Kasumi-1 (cell line): ENCODE results near the gene LMCD1.

Experiments used
- DNase-seq, 2 experiments: peaks; one replicate each; lab custom pipeline; 2025; lab: John Stamatoyannopoulos, UW

The LMCD1 gene

GRCh38 chr3:8560366-8561007, 58.9 kb downstream of the LMCD1 start:
- DNase-seq = no peak

DNA sequence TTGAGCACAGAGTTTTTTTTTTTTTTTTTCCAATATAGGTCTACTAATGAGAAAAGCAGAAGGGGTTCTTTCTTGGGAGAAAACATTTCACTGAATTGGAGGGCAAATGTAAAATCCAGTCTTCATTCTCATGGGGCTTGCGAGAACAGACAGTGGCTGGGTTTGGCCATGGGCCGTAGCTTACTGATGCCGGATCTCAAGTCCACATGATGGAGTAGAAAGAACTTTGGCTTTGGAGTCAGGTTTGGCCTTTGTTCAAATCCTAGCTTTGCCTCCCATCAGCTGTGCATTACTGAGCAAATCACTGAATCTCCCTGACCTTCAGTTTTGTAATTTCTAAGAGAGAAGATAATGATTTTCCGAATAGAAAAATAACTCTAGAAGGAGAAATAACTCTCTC, 59.7 kb downstream of the LMCD1 start:
- no peak for DNase-seq

DNA sequence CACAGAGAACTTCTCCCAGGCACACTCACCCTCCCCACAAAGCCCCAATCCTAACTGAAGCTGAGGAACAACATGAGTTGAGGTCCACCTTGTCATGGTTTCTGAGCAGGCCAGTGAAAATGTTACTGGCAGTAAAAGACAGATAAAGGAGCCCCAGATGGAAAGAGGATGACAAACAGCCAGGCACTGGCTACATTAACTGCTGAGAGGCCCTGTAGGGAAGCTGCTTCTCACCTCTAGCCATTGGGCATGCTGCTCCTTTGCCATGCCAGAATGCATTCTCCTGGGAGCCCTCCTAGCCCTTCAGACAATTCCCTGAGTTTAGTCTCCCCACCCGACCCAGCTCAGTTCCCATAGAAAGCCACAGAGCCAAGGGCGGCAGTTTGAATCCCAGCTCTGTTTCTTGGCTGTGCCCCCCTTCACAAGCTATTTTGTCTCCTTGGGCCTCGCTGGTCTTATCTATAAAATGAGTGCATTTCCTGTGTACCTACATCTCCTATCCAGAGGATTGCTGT, 60.5 kb downstream of the LMCD1 start:
- DNase-seq = no peak

DNA sequence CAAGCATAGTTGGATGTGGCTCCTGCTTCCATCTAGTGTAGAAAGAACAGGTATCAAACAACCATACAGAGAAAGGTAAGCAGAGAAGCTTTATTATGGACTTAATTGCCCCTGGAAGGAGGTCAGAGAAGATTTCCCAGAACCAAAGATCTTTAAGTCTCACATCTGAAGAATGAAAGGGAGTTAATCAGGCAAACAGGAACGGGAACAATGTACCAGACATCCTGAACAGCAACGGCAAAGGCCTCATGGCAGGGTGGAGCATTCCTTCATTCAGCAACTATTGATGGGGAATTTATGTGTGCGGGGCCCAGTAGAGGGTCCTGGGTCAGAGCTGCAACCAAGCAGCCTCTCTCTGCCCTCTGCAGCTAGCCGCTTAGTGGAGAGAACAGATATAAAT, 61.5 kb downstream of the LMCD1 start:
- no peak for DNase-seq

DNA sequence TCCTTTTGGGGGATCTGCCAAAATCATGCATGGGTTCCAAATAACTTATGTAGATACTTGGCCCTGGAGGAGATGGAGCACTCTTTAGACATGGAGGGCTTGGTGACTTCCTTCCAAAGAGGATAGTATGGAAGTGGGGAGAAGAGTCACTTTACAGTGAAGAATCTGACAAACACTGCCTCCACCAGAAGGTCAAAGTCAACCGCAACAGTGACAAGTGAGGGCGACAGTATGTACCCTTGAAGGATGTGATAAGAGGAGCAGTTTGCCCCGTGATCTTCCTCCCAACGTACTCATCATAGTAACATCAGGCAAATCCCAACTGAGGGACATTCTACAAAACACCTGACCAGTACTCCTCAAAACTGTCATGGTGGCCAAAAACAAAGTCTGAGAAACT, 62.0 kb downstream of the LMCD1 start:
- DNase-seq = no peak

DNA sequence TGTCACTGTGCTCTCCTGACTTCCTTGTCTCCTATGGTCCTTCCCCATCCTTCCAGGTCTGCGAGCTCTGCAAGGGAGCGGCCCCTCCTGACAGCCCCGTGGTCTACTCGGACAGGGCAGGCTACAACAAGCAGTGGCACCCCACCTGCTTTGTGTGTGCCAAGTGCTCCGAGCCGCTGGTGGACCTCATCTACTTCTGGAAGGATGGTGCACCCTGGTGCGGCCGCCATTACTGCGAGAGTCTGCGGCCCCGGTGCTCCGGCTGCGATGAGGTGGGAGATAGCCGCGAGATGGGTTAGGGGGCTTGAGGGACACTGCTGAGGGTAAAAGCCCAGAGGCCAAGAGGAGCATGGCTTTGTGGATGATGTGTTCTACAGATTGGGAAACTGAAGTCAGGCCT, 63.8 kb downstream of the LMCD1 start:
- no peak for DNase-seq

GRCh38 chr3:8567784-8568575, 66.4 kb downstream of the LMCD1 start:
- no peak for DNase-seq

DNA sequence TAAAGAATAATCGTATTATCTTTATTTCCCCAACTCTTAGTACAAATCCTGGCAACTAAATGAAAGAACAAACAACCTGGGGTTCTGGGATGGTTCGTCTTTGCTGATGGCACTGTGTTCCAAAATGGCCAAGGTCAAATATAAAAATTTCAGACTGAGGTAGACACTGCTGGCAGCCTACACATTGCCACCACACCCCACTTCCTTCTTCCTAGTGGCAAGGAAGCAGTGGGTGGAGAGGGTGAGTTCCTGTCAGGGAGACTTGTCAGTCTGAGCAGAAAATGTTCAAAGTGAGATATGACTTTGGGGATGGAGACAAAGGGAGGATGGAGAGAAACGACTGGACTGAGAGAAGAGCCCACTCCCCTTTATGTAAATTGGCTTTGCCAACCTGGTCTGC, 69.6 kb downstream of the LMCD1 start:
- peak; percentile 43 to 53 for DNase-seq

- no peak for DNase-seq
Observed at GRCh38 chr3:8573342-8573926, 71.8 kb downstream of the LMCD1 start.

GRCh38 chr3:8574040-8574669, 72.5 kb downstream of the LMCD1 start:
- DNase-seq = no peak

DNA sequence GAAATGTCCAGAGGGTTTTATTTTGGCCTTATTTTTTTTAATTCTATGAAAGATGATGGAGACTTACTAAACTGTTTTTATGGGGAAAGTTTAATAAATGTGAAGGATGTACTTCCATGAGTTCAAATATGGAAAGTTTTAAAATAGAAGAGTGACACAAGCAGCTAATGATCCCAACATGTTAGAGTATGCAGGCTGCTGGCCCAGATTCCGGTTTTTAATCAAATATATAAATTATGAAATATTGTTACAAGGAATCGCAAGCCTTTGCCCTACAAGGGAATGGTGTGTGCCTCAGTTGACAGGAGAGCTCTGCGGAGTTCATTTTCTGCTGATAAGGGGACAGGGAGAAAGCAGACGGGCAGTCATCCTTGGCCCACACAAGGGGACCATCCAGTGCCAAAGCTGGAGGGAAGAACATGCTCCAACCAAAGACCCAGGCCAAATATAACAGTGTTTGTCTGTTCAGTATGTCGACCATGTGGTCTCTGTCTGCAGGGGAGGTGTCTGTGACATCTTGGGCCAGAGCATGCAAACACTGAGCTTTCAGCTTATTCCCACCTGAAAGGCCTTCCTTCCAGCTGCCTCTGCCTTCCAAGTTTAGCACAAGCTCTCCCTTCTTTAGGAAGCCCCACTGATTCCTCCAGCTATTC, 73.2 kb downstream of the LMCD1 start:
- DNase-seq = no peak

GRCh38 chr3:8575364-8576104, 73.9 kb downstream of the LMCD1 start:
- no peak for DNase-seq

- no peak for DNase-seq
Observed at GRCh38 chr3:8576436-8576835, 74.8 kb downstream of the LMCD1 start.

DNA sequence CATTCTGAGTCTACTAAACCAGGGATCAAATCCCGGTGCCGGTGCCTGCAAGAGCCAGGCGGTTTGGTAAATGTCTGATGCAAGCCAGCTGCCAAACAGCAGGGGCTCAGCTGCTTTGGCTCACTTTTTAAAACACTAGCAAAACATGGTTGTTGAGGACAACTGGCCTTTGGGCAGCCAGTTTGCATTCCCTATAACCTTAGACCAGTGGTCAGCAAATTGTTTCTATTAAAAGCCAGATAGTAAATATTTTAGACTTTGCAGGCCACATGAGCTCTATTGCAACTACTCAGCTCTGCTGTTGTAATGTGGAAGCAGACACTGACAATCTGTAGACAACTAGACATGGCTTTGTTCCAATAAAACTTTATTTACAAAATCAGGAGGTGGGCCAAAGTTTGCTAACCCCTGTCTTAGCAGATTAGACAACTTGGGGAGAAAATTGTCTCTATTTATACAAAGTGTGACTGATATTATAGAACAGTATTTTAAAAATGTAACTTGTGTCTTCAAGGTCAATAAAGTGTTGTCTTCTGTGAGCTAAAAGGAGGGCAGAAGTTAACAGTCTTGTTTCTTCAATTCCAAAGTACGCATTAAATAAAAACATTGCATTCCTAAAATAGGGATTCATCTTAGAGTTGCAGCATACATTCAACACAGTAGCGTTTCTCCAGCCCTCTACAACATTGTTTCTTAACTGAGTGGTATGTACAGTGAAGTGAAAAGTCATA, 75.4 kb downstream of the LMCD1 start:
- DNase-seq = no peak

- DNase-seq = no peak
Observed at GRCh38 chr3:8578282-8578681, 76.7 kb downstream of the LMCD1 start.

- DNase-seq = peak; percentile 84 to 90
Observed at GRCh38 chr3:8579096-8579495, 77.5 kb downstream of the LMCD1 start.

DNA sequence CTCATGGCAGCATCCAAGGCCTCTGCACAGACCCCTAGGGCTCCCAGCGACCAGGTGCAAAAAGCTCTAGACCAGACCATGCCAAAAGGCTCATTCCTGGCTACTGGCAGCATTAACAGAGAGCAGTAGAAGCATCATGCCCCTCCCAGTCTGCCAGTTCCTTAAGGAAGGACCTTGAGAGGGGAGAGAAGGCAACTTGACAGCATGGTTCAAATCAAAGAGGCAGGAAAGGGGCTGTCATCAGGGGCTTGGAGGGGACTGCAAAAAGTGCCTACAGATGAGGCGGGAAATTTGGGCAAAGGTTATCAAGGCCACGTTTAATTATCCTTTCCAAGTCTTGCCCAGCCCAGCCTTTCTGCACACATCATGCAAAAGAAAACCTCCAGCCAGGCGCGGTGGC, 78.3 kb downstream of the LMCD1 start:
- DNase-seq = no peak

DNA sequence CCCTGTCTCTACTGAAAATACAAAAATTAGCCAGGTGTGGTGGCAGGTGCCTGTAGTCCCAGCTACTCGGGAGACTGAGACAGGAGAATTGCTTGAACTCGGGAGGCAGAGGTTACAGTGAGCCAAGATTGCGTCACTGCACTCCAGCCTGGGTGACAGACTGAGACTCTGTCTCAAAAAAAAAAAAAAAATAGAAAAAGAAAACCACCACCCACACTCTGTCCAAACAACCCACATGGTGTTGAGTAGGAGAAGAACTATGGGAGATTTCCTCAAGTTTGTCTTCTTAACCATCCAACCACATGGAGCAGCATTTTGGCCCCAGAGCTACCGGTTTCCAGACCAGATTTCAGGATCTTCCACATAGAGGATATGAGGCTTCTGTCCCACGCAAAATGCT, 78.8 kb downstream of the LMCD1 start:
- DNase-seq = peak in 1 of 2 experiments; percentile 0

DNA sequence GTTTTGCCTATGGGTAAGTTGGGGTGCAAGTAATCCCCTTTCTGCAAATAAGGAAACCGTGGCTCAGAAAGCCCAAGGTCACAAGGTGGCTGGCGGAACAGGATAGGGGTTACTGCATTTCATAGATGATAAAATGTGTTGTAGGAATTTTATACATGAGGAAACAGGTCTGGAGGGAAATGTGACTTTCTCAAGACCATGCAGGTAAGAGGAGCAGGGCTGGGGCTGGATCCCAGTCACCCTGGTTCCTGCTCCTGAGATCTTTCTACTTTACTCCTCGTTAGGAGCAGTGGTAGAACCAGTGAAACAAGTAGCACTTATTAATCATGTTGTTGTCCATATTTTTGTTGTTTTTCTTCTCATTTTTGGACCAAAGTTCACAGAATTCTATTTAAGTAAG, 79.8 kb downstream of the LMCD1 start:
- no peak for DNase-seq

GRCh38 chr3:8581806-8582445, 80.3 kb downstream of the LMCD1 start:
- DNase-seq = no peak
